Measurements from ENCODE around the gene RIOK1.
"Not testable (repeated sequence)": the region's sequence is repeated elsewhere in the genome, so short reads cannot be mapped to it uniquely, and the experiment has no call there.

RIOK1 gene

DNA sequence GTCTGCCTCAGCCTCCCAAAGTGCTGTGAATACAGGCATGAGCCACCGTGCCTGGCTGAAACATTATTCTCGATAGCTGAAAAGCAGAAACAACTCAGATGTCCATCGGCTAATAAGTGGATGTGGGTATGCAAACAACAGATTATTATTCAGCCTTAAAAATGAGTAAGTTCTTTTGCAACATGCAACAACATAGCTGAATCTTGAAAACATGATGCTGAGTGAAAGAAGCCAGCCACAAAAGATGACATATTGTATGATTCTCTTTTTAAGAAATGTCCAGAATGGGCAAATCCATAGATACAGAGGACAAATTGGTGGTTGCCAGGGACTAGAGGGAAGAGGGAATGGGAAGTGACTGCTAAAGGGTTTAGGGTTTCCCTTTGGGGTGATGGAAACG, 61.7 kb downstream of the RIOK1 start:
- TF ChIP-seq, protein P1, sequence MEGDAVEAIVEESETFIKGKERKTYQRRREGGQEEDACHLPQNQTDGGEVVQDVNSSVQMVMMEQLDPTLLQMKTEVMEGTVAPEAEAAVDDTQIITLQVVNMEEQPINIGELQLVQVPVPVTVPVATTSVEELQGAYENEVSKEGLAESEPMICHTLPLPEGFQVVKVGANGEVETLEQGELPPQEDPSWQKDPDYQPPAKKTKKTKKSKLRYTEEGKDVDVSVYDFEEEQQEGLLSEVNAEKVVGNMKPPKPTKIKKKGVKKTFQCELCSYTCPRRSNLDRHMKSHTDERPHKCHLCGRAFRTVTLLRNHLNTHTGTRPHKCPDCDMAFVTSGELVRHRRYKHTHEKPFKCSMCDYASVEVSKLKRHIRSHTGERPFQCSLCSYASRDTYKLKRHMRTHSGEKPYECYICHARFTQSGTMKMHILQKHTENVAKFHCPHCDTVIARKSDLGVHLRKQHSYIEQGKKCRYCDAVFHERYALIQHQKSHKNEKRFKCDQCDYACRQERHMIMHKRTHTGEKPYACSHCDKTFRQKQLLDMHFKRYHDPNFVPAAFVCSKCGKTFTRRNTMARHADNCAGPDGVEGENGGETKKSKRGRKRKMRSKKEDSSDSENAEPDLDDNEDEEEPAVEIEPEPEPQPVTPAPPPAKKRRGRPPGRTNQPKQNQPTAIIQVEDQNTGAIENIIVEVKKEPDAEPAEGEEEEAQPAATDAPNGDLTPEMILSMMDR (IDR thresholded peaks at IDR 0.05; ENCODE audit: low read depth, low read length) = no peak

DNA sequence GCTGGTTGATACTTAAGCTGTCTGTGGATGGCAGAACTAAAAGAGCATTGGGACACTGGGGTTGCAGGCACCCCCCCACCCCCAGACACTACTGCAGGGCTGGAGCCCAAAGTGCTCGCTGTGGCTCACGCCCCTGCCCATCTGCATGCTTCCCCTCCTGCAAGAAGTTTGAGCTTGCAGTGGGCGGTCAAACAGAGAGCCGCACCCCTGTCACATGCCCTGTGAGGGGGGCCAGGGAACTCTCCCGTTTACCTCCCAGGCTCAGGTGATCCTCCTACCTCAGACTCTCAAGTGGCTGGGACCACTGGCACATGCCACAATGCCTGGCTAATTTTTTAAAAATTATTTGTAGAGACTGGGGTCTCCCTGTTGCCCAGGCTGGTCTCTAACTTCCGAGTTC, 63.3 kb downstream of the RIOK1 start:
- DNase-seq (ENCODE audit: extremely low read depth, low read depth) = no peak
- TF ChIP-seq, protein P1 (IDR thresholded peaks at IDR 0.05; ENCODE audit: low read depth, low read length) = no peak

More for the DNA sequence above, 61.7 kb downstream of the RIOK1 start:
- DNase-seq (ENCODE audit: extremely low read depth, low read depth) = no peak

DNA sequence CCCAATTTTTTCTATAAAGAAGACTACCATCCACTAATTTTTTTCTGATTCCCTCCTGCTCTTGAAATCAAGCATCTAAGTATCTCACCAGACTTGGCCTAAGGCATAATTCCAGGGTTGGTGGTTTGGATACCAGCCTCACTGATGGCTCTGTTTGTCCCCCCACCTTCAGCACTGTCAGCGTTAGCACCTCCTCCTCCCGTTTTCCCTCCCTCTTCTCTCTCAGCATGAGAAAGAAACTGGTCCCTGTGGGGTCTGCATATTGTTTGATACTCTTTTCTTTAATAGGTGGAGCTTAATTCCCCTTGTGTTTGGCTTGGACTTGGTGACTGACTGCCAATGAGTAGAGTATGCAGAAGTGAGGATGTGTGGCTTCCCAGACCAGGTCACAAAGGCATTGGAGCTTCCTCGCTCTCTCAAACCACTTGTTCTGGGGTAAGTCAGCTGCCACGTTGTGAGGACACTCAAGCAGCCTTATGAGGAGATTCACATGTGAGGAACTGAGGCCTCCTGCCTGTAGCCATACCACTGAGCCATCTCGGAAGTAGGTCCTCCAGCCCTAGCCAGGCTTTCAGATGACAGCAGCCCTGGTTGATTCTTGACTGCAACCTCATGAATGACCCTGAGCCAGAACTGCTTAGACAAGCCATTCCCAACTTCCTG, 65.2 kb downstream of the RIOK1 start:
- TF ChIP-seq, protein P1 (IDR thresholded peaks at IDR 0.05; ENCODE audit: low read depth, low read length) = no peak
- DNase-seq (ENCODE audit: extremely low read depth, low read depth) = no peak

DNA sequence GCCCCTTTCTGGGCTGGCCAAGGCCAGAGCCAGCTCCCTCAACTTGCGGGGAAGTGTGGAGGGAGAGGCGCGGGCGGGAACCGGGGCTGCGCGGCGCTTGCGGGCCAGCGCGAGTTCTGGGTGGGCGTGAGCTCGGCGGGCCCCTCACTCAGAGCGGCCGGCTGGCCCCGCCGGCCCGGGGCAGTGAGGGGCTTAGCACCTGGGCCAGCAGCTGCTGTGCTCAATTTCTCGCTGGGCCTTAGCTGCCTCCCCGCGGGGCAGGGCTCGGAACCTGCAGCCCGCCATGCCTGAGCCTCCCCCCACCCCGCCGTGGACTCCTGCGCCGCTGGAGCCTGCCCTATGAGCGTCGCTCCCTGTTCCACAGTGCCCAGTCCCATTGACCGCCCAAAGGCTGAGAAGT, 66.7 kb downstream of the RIOK1 start:
- not testable (repeated sequence) for DNase-seq (ENCODE audit: extremely low read depth, low read depth)

DNA sequence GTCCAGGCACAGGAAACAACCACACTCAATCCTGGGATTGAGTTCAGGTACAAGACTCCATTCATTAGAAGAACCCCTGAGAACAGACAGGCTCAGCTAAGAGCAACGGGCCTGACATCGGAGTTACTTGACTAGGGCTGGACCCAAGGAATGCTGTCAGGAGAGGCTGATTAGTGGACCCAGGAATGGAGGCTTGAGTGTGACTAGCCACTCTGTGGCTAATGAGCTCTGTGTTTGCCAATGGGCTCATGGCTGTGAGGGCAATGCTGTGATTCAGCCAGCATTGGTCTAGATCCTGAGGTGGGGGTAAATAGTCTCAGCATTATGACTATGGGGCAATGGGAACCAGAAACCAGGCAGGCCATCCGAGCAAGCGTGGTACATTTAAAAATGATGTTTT, 71.8 kb downstream of the RIOK1 start:
- TF ChIP-seq, protein P1 (IDR thresholded peaks at IDR 0.05; ENCODE audit: low read depth, low read length) = no peak
- no peak for DNase-seq (ENCODE audit: extremely low read depth, low read depth)

DNA sequence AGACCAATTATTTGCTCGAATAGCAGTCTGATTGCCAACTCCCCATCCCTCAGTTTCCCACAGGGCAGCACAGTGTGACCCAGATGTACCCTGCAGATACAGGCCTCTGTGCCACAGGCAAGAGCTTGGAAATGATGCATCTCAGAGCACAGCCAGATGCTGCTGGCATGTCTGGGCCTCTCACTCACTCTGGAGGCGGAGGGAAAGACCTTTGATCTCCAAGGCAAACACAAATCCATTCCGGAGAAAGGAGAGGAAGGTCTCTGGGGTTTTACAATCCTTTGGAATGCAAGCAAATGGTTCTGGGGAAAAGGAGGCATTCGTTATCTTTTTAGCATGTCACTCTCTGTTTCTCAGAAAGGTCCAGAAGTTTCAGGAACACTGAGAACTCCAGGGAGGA, 74.2 kb downstream of the RIOK1 start:
- TF ChIP-seq, protein P1 (IDR thresholded peaks at IDR 0.05; ENCODE audit: low read depth, low read length) = no peak
- DNase-seq (ENCODE audit: extremely low read depth, low read depth) = no peak

DNA sequence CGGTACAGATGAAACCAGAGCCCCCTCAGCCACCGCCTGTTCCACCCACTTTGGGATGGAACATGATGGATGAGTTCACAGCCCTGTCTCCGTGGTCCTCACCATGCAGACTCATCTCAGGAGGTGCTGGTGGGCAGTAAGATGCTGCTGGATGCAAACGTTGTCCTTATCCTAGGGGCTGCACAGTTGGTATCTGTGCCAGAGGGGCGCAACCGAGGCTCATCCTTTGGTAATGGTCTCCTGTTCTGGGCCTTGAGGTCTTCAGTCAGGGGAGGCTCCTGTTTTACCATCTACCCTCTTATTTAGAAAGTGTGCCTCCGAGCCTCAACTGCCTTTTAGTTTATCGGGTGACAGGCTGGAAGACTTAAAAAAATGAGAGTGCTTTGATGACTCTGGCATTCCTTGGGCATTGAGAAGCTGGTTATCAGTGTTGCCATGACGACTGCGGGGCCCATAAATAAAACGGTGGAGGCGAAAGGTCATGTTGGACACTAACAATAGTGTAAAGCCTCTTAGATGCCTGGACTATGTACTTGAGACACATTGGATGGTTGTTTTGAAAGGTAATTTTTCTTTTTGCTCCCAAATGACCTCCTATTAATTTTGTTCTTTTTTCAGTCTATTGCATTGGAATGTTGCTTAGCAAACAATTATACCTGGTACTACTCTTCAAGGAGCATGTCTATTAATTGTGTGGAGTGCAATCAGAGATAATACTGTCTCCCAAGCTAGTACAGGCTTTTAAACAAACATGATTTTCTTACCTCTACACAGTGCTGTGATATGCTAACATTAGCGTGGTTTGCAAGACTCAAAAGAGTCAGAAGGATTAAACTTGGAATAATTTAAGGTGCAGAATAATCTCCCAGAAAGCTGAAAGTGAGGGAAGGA, 77.6 kb downstream of the RIOK1 start:
- no peak for DNase-seq (ENCODE audit: extremely low read depth, low read depth)
- TF ChIP-seq, protein P1 (IDR thresholded peaks at IDR 0.05; ENCODE audit: low read depth, low read length) = no peak
